Thymus (tissue), 11 donors: ENCODE data around the gene DPEP1. TPM values are rescaled to one million over a fixed set of nuclear protein-coding genes. Genes with fewer than 3 reads are reported as not detected.
"Not testable (repeated sequence)": the region's sequence is repeated elsewhere in the genome, so short reads cannot be mapped to it uniquely, and the experiment has no call there.

Experiments
- DNase-seq, 9 donors: peaks; one replicate each; pipeline ENCODE4 v3.0.0-alpha.2; 2013; ENCODE audit warnings: low spot score in 9 of 9, low read depth in 6 of 9, missing footprints in 1 of 9
- H3K27ac ChIP-seq, 2 donors: one replicate each; pipeline ENCODE4 v1.5.1; 2013; ENCODE audit warnings: control low read depth in 1 of 2, low read depth in 1 of 2, low read length in 1 of 2, mild to moderate bottlenecking in 1 of 2, moderate library complexity in 1 of 2
- H3K27me3 ChIP-seq, 2 donors: one replicate each; pipeline ENCODE4 v1.5.1; 2013; ENCODE audit warnings: low read length in 1 of 2; ENCODE audit not compliant: control insufficient read depth in 2 of 2, insufficient read depth in 1 of 2
- H3K36me3 ChIP-seq, 2 donors: one replicate each; pipeline ENCODE4 v1.5.1; 2013; ENCODE audit warnings: low read length in 1 of 2, mild to moderate bottlenecking in 1 of 2, moderate library complexity in 1 of 2; ENCODE audit not compliant: control insufficient read depth in 2 of 2, insufficient read depth in 2 of 2
- H3K4me1 ChIP-seq, 2 donors: one replicate each; pipeline ENCODE4 v1.5.1; 2013; ENCODE audit warnings: low read length in 2 of 2; ENCODE audit not compliant: control insufficient read depth in 2 of 2, insufficient read depth in 2 of 2
- H3K4me3 ChIP-seq, 2 donors: one replicate each; pipeline ENCODE4 v1.5.1; 2013; ENCODE audit warnings: low read length in 2 of 2, control low read depth in 1 of 2, mild to moderate bottlenecking in 1 of 2
- H3K9me3 ChIP-seq, 2 donors: one replicate each; pipeline ENCODE4 v1.5.1; 2013; ENCODE audit warnings: low read length in 1 of 2, mild to moderate bottlenecking in 1 of 2; ENCODE audit not compliant: control insufficient read depth in 2 of 2, insufficient read depth in 1 of 2
- WGBS: extraction: QIAGEN DNeasy Blood & Tissue Kit; methylation state at CpG from one replicate; pipeline ENCODE4 v1.1.7; 2013; 5-methylcytosine and 5-hydroxymethylcytosine counted together
- polyA plus RNA-seq: library from polyadenylated mRNA; stranded (reverse); fragments of 200-250 nt; gene quantifications from one replicate; pipeline ENCODE4 v1.2.3, GENCODE V29; 2013
- total RNA-seq: library from RNA; stranded (reverse); fragments of 120-200 nt; gene quantifications from one replicate; pipeline ENCODE4 v1.2.4, GENCODE V29; 2013
- donor health status: healthy.

The DPEP1 gene
- total and polyA plus RNA-seq, 2 donors = 1.7 to 2.9 TPM

DNA sequence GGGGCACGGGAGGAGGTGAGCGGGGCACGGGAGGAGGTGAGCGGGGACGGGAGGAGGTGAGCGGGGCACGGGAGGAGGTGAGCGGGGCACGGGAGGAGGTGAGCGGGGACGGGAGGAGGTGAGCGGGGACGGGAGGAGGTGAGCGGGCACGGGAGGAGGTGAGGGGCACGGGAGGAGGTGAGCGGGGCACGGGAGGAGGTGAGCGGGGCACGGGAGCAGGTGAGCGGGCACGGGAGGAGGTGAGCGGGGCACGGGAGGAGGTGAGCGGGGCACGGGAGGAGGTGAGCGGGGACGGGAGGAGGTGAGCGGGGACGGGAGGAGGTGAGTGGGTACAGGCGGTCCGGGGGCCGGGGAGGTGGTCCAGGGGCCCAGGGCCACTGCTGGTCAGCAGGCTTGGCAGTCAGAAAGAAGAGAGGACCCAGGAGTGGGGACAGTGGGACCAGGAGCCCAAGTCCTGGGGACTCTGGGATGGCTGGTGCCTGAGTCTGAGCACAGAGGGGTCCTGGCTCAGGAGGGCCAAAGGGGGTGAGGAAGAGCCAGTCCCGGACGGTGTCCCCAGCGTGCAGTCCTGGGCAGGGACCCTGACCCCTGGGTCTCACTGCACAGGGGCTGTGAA is 42.4 kb upstream of the DPEP1 start:
- H3K27me3 ChIP-seq = peaks cover 25 to 51% of the 10 kb centered on the region in 2 donors
- H3K4me3 ChIP-seq, H3K27ac ChIP-seq, H3K36me3 ChIP-seq, DNase-seq, H3K9me3 ChIP-seq: not testable (repeated sequence)
- peaks cover 12 to 28% of the 10 kb centered on the region in 2 donors for H3K4me1 ChIP-seq
- 96% methylated on average over 36 of the region's 36 CpGs for WGBS

DNA sequence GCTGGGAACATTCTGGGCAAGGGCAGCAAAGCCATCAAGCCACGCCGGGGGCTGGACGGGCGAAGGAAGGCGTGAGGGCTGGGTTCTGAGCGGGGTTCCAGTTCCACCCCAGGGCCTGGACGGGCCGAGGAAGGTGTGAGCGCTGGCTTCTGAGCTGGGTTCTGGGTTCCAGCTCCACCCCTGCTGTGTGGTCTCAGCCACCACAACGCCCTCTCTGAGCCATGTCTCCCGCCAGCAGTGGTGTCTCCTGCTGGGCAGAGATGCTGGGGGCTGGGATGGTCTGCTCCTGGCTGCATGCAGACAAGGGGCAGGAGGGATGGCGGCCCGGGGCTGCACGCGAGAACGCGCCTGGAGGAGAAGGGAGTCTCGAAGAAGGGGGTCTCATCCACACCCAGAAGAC is 41.8 kb upstream of the DPEP1 start:
- Histone ChIP-seq H3K9me3 (no peaks in the 10 kb centered on the region), H3K27ac (no peak overlapping the region), H3K27me3 (peaks cover 30 to 55% of the 10 kb centered on the region in 2 donors), H3K4me3 (no peak overlapping the region), H3K36me3 (peaks cover 0 to 9% of the 10 kb centered on the region in 2 donors), H3K4me1 (peaks cover 11 to 26% of the 10 kb centered on the region in 2 donors)
- DNase-seq = no peak
- WGBS = 91% methylated on average over 18 of the region's 18 CpGs

- peaks cover 0 to 4% of the 10 kb centered on the region in 2 donors for H3K9me3 ChIP-seq
- peaks cover 33 to 60% of the 10 kb centered on the region in 2 donors for H3K27me3 ChIP-seq
- H3K27ac ChIP-seq = no peak overlapping the region
- no peak overlapping the region for H3K4me3 ChIP-seq
- H3K4me1 ChIP-seq = peaks cover 11 to 26% of the 10 kb centered on the region in 2 donors
- DNase-seq = no peak
- peaks cover 0 to 9% of the 10 kb centered on the region in 2 donors for H3K36me3 ChIP-seq
- WGBS = 44% methylated on average over 14 of the region's 14 CpGs
Measured at GRCh38 chr16:89572073-89572484, 41.4 kb upstream of the DPEP1 start.

DNA sequence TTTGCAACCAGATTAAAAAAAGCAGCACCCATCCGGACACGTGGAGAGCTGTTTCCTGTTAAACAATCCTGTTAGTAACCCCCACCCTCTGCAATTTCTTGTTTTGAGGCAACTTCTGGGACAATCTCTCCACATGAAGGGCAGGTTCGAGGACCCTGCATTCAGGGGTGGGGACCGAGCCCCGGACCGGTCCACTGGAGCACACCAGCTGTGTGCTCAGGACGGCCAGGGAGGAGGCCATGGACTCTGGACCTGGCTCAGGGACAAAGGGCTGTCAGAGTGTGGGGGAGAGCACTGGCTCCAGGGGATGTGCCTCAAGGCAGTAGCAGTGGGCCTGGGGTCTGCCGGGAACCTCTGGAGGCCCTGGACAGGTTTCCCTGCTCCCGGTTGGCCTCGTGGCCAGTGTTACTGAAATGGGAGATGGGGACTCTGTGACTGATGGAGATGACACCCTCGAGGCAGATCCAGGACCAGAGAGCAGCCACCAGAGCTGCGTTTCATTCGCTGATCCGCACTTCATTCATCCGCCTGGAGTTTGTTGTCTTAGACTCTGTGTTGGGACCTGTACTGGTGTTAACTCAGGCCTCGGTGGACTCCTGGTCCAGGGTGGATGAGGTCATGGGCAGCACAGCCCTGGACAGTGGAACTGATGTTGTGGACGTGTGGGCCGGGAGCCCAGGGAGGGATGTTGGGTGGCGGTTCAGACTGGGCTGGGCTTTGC is 40.8 kb upstream of the DPEP1 start:
- 75% methylated on average over 19 of the region's 19 CpGs for WGBS
- no peak for DNase-seq
- peaks cover 35 to 65% of the 10 kb centered on the region in 2 donors for H3K27me3 ChIP-seq
- H3K36me3 ChIP-seq = peaks cover 0 to 4% of the 10 kb centered on the region in 2 donors
- H3K4me3 ChIP-seq = no peak overlapping the region
- H3K9me3 ChIP-seq = peaks cover 0 to 7% of the 10 kb centered on the region in 2 donors
- H3K4me1 ChIP-seq = peaks cover 11 to 26% of the 10 kb centered on the region in 2 donors
- H3K27ac ChIP-seq = no peak overlapping the region

DNA sequence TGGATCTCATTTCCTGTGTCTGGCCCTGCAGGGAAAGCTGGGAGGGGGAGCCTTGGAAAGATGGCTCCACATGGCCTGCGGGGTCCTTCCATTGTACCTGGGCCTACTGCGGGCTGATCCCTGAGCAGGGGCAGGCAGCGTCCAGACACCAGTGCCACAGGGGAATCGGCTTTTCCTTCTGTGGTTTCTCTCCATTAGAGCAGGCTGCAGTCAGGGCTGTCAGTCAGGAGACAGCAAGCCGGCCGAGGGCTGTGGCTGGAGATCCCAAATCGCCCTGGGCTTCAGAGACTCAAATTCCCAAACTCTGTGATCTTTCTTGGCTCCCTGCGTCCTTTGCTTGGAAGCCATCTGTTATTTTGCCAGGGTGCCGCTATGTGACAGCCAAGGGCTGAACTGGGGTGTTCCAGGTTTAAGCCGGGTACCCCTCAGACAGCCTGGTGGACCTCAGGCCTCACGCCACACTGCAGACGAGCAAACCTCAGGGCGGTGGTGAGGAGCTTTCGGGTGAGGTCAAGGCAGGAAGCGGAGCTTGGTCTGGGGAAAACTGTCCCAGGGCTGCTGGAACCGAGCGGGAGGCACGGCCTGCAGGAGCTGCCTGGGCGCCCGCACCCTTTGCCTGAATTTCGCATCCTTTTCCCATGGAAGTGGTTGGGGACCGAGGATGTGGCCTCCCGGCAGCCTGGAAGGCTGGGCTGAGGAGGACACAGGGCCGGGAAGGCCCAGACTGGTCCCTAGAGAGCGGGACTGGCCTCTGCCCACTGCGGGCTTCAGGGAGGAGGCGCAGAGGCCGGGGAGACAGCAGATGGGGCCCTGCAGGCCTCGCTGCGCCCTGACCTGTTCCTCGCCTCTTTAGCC is 39.4 kb upstream of the DPEP1 start:
- peak overlapping the region in 1 of 2 donors; percentile 45 for H3K4me3 ChIP-seq
- peaks cover 0 to 7% of the 10 kb centered on the region in 2 donors for H3K9me3 ChIP-seq
- H3K4me1 ChIP-seq = peaks cover 11 to 26% of the 10 kb centered on the region in 2 donors
- H3K27me3 ChIP-seq = peaks cover 35 to 70% of the 10 kb centered on the region in 2 donors
- H3K27ac ChIP-seq = no peak overlapping the region
- 92% methylated on average over 31 of the region's 31 CpGs for WGBS
- no peak for DNase-seq
- no peaks in the 10 kb centered on the region for H3K36me3 ChIP-seq

DNA sequence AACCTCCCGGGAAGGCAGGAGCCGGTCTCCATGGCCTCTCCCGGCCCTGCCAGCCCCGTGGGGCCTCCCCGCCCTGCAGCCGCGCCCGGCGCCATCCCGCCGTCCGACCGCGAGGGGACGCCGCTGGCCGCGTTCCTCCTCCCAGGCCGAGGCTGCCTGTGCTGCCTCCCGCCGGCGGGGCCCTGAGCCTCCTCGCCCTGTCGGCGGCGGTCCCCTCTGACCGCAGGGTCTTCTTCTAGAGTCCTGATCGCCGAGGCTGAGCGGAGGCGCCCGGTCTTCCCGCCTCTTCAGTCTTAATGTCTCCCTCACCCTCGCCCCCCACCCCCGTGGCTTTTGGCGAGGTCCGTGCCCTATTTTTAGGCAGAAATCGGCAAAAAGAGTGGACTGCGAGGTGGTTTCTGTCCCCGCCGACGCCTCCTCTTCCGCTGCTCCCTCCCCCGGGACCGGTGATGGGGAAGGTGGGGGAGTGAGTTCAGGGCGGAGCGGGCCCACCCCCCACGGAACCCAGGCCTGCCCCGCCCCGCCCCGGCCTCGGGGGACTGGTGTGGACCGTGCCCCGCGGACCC is 38.7 kb upstream of the DPEP1 start:
- H3K4me3 ChIP-seq = peak overlapping the region in 1 of 2 donors; percentile 45
- peak in 2 of 9 donors; percentile 44 to 51 for DNase-seq
- no peaks in the 10 kb centered on the region for H3K36me3 ChIP-seq
- 2% methylated on average over 55 of the region's 55 CpGs for WGBS
- peaks cover 11 to 26% of the 10 kb centered on the region in 2 donors for H3K4me1 ChIP-seq
- peaks cover 35 to 69% of the 10 kb centered on the region in 2 donors for H3K27me3 ChIP-seq
- H3K9me3 ChIP-seq = peaks cover 0 to 8% of the 10 kb centered on the region in 2 donors
- no peak overlapping the region for H3K27ac ChIP-seq

GRCh38 chr16:89575247-89576152 is 37.9 kb upstream of the DPEP1 start, which contains the start of gene CPNE7:
Gene CPNE7, plus strand, starts transcription at chr16:89575758. Its CDS starts 140 bp downstream, at chr16:89575898.
- peak within 1 kb of the TSS in 1 of 2 donors; percentile 18 for H3K27ac ChIP-seq
- peaks cover 11 to 26% of the 10 kb centered on the region in 2 donors for H3K4me1 ChIP-seq
- WGBS = 3% methylated on average over 103 of the region's 103 CpGs
- peak within 1 kb of the TSS in 1 of 2 donors; percentile 45 for H3K4me3 ChIP-seq
- H3K27me3 ChIP-seq = peaks cover 35 to 62% of the 10 kb centered on the region in 2 donors
- DNase-seq = no peak
- H3K36me3 ChIP-seq = no peaks in the 10 kb centered on the region
- H3K9me3 ChIP-seq = peaks cover 0 to 12% of the 10 kb centered on the region in 2 donors
